ENCODE results near the gene ICAM5. TPM values are rescaled to one million over a fixed set of nuclear protein-coding genes. Genes with fewer than 3 reads are reported as not detected.
"Not testable (repeated sequence)": the region's sequence is repeated elsewhere in the genome, so short reads cannot be mapped to it uniquely, and the experiment has no call there.

The ICAM5 gene
- total and polyA plus RNA-seq, 4 donors: 1.4 to 3.7 (median 2.5) TPM

DNA sequence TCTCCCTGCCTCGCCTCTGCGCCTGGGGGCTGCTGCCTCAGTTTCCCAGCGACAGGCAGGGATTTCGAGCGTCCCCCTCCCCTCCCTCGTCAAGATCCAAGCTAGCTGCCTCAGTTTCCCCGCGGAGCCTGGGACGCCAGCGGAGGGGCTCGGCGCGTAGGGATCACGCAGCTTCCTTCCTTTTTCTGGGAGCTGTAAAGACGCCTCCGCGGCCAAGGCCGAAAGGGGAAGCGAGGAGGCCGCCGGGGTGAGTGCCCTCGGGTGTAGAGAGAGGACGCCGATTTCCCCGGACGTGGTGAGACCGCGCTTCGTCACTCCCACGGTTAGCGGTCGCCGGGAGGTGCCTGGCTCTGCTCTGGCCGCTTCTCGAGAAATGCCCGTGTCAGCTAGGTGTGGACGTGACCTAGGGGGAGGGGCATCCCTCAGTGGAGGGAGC, 19.6 kb upstream of the ICAM5 start:
- Histone ChIP-seq H3K36me3 (ENCODE audit: control insufficient read depth, insufficient read depth, low read length) (no peaks in the 10 kb centered on the region), H3K27ac (ENCODE audit: low read depth, low read length) (peak overlapping the region; percentile 52), H3K9me3 (ENCODE audit: control insufficient read depth, insufficient read depth, low read length) (no peaks in the 10 kb centered on the region), H3K4me3 (ENCODE audit: low read depth, low read length) (peak overlapping the region; percentile 38), H3K4me1 (ENCODE audit: control insufficient read depth, insufficient read depth, low read length) (peaks cover 20% of the 10 kb centered on the region), H3K27me3 (ENCODE audit: control insufficient read depth, insufficient read depth, low read length) (peaks cover 47% of the 10 kb centered on the region)
- peak in 1 of 6 donors; percentile 25 for DNase-seq (ENCODE audit: low read depth in 4 of 6, low spot score in 6 of 6)
- 6% methylated on average over 36 of the region's 37 CpGs for WGBS (ENCODE audit: insufficient coverage)

DNA sequence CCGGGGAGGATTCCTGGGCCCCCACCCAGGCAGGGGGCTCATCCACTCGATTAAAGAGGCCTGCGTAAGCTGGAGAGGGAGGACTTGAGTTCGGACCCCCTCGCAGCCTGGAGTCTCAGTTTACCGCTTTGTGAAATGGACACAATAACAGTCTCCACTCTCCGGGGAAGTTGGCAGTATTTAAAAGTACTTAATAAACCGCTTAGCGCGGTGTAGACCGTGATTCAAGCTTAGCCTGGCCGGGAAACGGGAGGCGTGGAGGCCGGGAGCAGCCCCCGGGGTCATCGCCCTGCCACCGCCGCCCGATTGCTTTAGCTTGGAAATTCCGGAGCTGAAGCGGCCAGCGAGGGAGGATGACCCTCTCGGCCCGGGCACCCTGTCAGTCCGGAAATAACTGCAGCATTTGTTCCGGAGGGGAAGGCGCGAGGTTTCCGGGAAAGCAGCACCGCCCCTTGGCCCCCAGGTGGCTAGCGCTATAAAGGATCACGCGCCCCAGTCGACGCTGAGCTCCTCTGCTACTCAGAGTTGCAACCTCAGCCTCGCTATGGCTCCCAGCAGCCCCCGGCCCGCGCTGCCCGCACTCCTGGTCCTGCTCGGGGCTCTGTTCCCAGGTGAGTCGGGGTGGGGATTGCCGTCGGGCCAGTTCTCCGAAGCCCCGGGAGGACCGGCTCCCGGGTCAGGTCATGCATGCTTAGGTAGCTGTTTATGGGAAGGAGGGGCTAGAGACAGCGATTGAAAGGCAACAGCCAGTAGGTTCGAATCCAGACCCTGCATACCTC, 18.9 kb upstream of the ICAM5 start, which contains the start of gene ICAM1:
TSS of gene ICAM1 (plus strand) at position 505 of the 779 bp plus-strand sequence. CDS start at position 545, 40 bp downstream.
- peak within 1 kb of the TSS; percentile 52 for H3K27ac ChIP-seq (ENCODE audit: low read depth, low read length)
- peak within 1 kb of the TSS; percentile 38 for H3K4me3 ChIP-seq (ENCODE audit: low read depth, low read length)
- peak in 1 of 6 donors; percentile 56 for DNase-seq (ENCODE audit: low read depth in 4 of 6, low spot score in 6 of 6)
- H3K27me3 ChIP-seq (ENCODE audit: control insufficient read depth, insufficient read depth, low read length): peaks cover 47% of the 10 kb centered on the region
- H3K4me1 ChIP-seq (ENCODE audit: control insufficient read depth, insufficient read depth, low read length): peaks cover 20% of the 10 kb centered on the region
- 2% methylated on average over 48 of the region's 51 CpGs for WGBS (ENCODE audit: insufficient coverage)
- H3K9me3 ChIP-seq (ENCODE audit: control insufficient read depth, insufficient read depth, low read length): no peaks in the 10 kb centered on the region
- no peaks in the 10 kb centered on the region for H3K36me3 ChIP-seq (ENCODE audit: control insufficient read depth, insufficient read depth, low read length)

DNA sequence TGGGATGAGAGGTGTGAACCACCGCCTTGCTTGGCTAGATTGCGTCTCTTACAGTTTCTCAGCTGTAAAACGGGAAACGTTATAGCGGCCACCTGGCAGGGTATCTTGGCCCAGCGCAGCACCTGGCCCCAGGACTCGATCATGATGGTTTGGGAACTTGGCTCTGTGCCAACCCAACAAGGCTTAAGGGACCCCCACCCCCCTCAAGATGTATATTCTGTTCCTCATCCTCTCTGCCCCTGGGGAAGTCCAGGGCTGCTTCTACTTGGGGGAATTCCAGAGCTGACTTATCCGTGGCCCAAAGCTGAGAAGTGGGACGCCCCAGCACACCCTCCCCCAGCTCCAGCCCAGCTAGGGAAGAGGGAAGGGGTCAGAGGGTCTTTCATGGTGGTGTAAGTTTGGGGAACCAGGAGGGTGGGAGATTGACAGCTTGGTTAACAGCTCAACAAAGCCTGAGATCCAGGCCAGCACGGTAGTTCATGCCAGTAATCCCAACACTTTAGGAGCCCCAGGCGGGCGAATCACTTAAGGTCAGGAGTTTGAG, 18.1 kb upstream of the ICAM5 start:
- H3K4me1 ChIP-seq (ENCODE audit: control insufficient read depth, insufficient read depth, low read length): peaks cover 20% of the 10 kb centered on the region
- H3K4me3 ChIP-seq (ENCODE audit: low read depth, low read length): peak overlapping the region; percentile 38
- DNase-seq (ENCODE audit: low read depth in 4 of 6, low spot score in 6 of 6): no peak
- H3K9me3 ChIP-seq (ENCODE audit: control insufficient read depth, insufficient read depth, low read length): no peaks in the 10 kb centered on the region
- WGBS (ENCODE audit: insufficient coverage): 42% methylated on average over 9 of the region's 12 CpGs
- H3K36me3 ChIP-seq (ENCODE audit: control insufficient read depth, insufficient read depth, low read length): no peaks in the 10 kb centered on the region
- no peak overlapping the region for H3K27ac ChIP-seq (ENCODE audit: low read depth, low read length)
- H3K27me3 ChIP-seq (ENCODE audit: control insufficient read depth, insufficient read depth, low read length): peaks cover 47% of the 10 kb centered on the region

- Histone ChIP-seq H3K36me3 (ENCODE audit: control insufficient read depth, insufficient read depth, low read length) (no peaks in the 10 kb centered on the region), H3K9me3 (ENCODE audit: control insufficient read depth, insufficient read depth, low read length) (no peaks in the 10 kb centered on the region), H3K27ac (ENCODE audit: low read depth, low read length) (no peak overlapping the region), H3K4me3 (ENCODE audit: low read depth, low read length) (no peak overlapping the region), H3K4me1 (ENCODE audit: control insufficient read depth, insufficient read depth, low read length) (peaks cover 17% of the 10 kb centered on the region), H3K27me3 (ENCODE audit: control insufficient read depth, insufficient read depth, low read length) (peaks cover 36% of the 10 kb centered on the region)
- WGBS (ENCODE audit: insufficient coverage): 89% methylated on average over 10 of the region's 10 CpGs
- DNase-seq (ENCODE audit: low read depth in 4 of 6, low spot score in 6 of 6): no peak
Measured at GRCh38 chr19:10274589-10274988, 15.2 kb upstream of the ICAM5 start.

DNA sequence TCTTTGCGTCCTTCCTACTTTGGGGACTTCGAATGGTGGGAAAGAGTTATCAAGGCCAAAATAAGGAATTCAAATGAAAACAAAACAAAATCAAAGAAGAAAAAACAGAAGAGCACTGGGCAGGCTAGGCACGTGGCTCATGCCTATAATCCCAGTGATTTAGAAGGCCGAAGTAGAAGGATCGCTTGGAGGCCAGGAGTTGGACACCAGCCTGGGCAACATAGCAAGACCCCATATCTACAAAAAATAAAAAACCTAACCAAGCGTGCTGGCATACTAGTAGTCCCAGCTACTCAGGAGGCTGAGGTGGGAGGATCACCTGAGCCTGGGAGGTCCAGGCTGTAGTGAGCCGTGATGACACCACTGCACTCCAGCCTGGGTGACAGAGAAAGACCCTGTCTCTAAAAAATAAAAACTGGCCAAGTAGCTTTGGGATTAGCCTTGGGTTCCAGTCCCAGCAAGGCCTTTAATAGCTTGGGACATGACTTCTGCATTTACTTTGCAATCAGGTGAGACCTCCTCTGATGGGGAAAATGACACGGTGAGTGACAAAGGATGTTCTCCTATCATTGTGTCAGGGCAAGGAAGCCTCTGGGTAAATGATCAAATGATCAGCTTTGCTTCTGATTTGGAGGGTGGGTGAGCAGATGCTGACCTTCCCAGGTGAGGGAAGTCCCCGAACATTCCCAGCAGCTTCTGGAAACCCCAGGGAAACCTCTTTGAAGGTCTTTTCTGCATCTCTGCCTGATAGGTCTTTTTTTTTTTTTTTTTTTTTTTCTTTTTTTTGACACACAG, 11.8 kb upstream of the ICAM5 start:
- peaks cover 5% of the 10 kb centered on the region for H3K27me3 ChIP-seq (ENCODE audit: control insufficient read depth, insufficient read depth, low read length)
- 83% methylated on average over 4 of the region's 9 CpGs for whole genome bisulfite sequencing (ENCODE audit: insufficient coverage)

DNA sequence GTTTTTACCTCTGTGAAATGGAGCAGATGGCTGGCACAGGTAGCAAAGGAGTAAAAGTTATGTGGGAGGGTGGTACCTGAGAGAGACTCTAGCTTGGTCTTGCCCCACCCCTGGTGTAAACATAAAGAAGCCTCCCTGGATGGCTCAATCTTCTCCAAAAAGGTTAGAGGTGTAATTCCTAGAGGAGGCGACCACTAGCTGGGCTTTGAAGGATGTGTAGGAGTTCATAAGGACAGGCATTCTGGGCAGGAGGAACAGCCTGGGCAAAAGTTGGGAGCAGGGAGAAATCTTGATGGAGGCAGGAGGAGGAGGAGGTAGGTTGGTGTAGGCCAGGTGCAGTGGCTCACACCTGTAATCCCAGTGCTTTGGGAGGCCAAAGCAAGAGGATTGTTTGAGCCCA, 10.8 kb upstream of the ICAM5 start:
- Histone ChIP-seq H3K27me3 (ENCODE audit: control insufficient read depth, insufficient read depth, low read length) (peaks cover 10% of the 10 kb centered on the region), H3K4me3 (ENCODE audit: low read depth, low read length) (no peak overlapping the region), H3K36me3 (ENCODE audit: control insufficient read depth, insufficient read depth, low read length) (peaks cover 1% of the 10 kb centered on the region), H3K9me3 (ENCODE audit: control insufficient read depth, insufficient read depth, low read length) (no peaks in the 10 kb centered on the region), H3K27ac (ENCODE audit: low read depth, low read length) (no peak overlapping the region), H3K4me1 (ENCODE audit: control insufficient read depth, insufficient read depth, low read length) (no peaks in the 10 kb centered on the region)
- WGBS (ENCODE audit: insufficient coverage): 81% methylated on average over 1 of the region's 1 CpG
- DNase-seq (ENCODE audit: low read depth in 4 of 6, low spot score in 6 of 6): no peak

More for the DNA sequence above, 11.8 kb upstream of the ICAM5 start:
- Histone ChIP-seq H3K27ac (ENCODE audit: low read depth, low read length) (no peak overlapping the region), H3K36me3 (ENCODE audit: control insufficient read depth, insufficient read depth, low read length) (no peaks in the 10 kb centered on the region), H3K4me1 (ENCODE audit: control insufficient read depth, insufficient read depth, low read length) (no peaks in the 10 kb centered on the region), H3K4me3 (ENCODE audit: low read depth, low read length) (no peak overlapping the region), H3K9me3 (ENCODE audit: control insufficient read depth, insufficient read depth, low read length) (no peaks in the 10 kb centered on the region)
- no peak for DNase-seq (ENCODE audit: low read depth in 4 of 6, low spot score in 6 of 6)

- 87% methylated on average over 4 of the region's 5 CpGs for WGBS (ENCODE audit: insufficient coverage)
- no peaks in the 10 kb centered on the region for H3K4me1 ChIP-seq (ENCODE audit: control insufficient read depth, insufficient read depth, low read length)
- H3K36me3 ChIP-seq (ENCODE audit: control insufficient read depth, insufficient read depth, low read length): peaks cover 2% of the 10 kb centered on the region
- H3K4me3 ChIP-seq (ENCODE audit: low read depth, low read length): no peak overlapping the region
- H3K27me3 ChIP-seq (ENCODE audit: control insufficient read depth, insufficient read depth, low read length): peaks cover 10% of the 10 kb centered on the region
- H3K9me3 ChIP-seq (ENCODE audit: control insufficient read depth, insufficient read depth, low read length): no peaks in the 10 kb centered on the region
- no peak for DNase-seq (ENCODE audit: low read depth in 4 of 6, low spot score in 6 of 6)
- H3K27ac ChIP-seq (ENCODE audit: low read depth, low read length): no peak overlapping the region
Measured at GRCh38 chr19:10279737-10280442, 9.9 kb upstream of the ICAM5 start.

DNA sequence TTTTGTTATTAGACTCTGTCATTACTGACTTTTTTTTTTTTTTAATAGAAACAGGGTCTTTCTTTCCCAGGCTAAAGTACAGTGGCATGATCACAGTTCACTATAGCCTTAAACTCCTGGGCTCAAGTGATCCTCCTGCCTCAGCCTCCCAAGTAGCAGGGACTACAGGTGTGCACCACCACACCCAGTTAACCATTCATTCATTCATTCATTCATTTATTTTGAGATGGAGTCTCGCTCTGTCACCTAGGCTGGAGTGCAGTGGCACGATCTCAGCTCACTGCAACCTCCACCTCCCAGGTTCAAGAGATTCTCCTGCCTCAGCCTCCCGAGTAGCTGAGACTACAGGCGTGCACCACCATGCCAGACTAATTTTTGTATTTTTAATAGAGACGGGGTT, 7.7 kb upstream of the ICAM5 start:
- 87% methylated on average over 2 of the region's 5 CpGs for WGBS (ENCODE audit: insufficient coverage)
- H3K36me3 ChIP-seq (ENCODE audit: control insufficient read depth, insufficient read depth, low read length); DNase-seq (ENCODE audit: low read depth in 4 of 6, low spot score in 6 of 6): not testable (repeated sequence)

More for the DNA sequence above, 7.7 kb upstream of the ICAM5 start:
- H3K27me3 ChIP-seq (ENCODE audit: control insufficient read depth, insufficient read depth, low read length): peaks cover 17% of the 10 kb centered on the region
- not testable (repeated sequence) for H3K27ac ChIP-seq (ENCODE audit: low read depth, low read length); H3K4me3 ChIP-seq (ENCODE audit: low read depth, low read length); H3K9me3 ChIP-seq (ENCODE audit: control insufficient read depth, insufficient read depth, low read length); H3K4me1 ChIP-seq (ENCODE audit: control insufficient read depth, insufficient read depth, low read length)

All from spinal cord (tissue), 10 donors.